MM.1S (cell line): ENCODE measurements around the gene PDE3B.
"Not testable (repeated sequence)": the region's sequence is repeated elsewhere in the genome, so short reads cannot be mapped to it uniquely, and the experiment has no call there.

Source experiments
- CTCF ChIP-seq: fragments of 300-600 bp; sonication (generic); IDR thresholded peaks from 2 replicates; pipeline ENCODE4 v1.5.1; 2016; ENCODE audit warnings: antibody characterized with exemption, low read length, mixed read lengths
- EZH2 ChIP-seq: fragments of 300-600 bp; sonication (generic); optimal IDR thresholded peaks from 2 replicates; pipeline ENCODE3; 2017; ENCODE audit warnings: low read depth, mild to moderate bottlenecking, antibody characterized with exemption, low read length, mixed read lengths
- EZH2phosphoT487 ChIP-seq: fragments of 300-600 bp; sonication (generic); IDR thresholded peaks from 2 replicates; pipeline ENCODE4 v1.6.1; 2018; ENCODE audit warnings: antibody characterized with exemption, low read length

GRCh38 chr11:14633506-14634224 is 9.9 kb upstream of the PDE3B start:
- TF ChIP-seq CTCF, EZH2, EZH2phosphoT487: not testable (repeated sequence)
